Measurements from ENCODE around the gene PDE1A. TPM values are rescaled to one million over a fixed set of nuclear protein-coding genes. Genes with fewer than 3 reads are reported as not detected.

The PDE1A gene
- total RNA-seq, 1 experiment from 2014 or later: not detected

- H3K79me2 ChIP-seq (ENCODE audit: low read length): no peaks in the 10 kb centered on the region
- H2AFZ ChIP-seq (ENCODE audit: low read length): no peak overlapping the region
- CTCF ChIA-PET: no interaction called here
- H4K20me1 ChIP-seq (ENCODE audit: low read length): no peaks in the 10 kb centered on the region
- TF ChIP-seq EZH2phosphoT487 (IDR thresholded peaks at IDR 0.05; ENCODE audit: borderline replicate concordance, low read length) (no peak), EZH2 (IDR thresholded peaks at IDR 0.05; ENCODE audit: low read length, unreplicated experiment) (no peak)
- H3F3A ChIP-seq (ENCODE audit: low read length, unreplicated experiment): no peaks in the 10 kb centered on the region
- no peak overlapping the region for H3K4me2 ChIP-seq (ENCODE audit: low read length)
- H3K9ac ChIP-seq (ENCODE audit: low read length): no peak overlapping the region
- H3K9me3 ChIP-seq (ENCODE audit: low read length): no peaks in the 10 kb centered on the region
- H3K4me3 ChIP-seq (ENCODE audit: low read length): no peak overlapping the region
- intact Hi-C loops (cut with micrococcal nuclease): no loop called here
- no peaks in the 10 kb centered on the region for H3K4me1 ChIP-seq (ENCODE audit: insufficient read depth, low read length)
- H3K27me3 ChIP-seq (ENCODE audit: low read length): no peaks in the 10 kb centered on the region
- no peaks in the 10 kb centered on the region for H3K36me3 ChIP-seq (ENCODE audit: low read depth, low read length)
- H3K27ac ChIP-seq (ENCODE audit: low read length): no peak overlapping the region
- no peaks in the 10 kb centered on the region for H3K9me2 ChIP-seq (replicated peaks; ENCODE audit: low read length)
- BruUV-seq (replicated peaks): no TSS peak
- ATAC-seq (no peak), DNase-seq (no peak)
- POLR2A ChIA-PET (ENCODE audit: unreplicated experiment): no interaction called here
These were observed 256.5 kb downstream of the PDE1A start for GRCh38 chr2:182170341-182170740.

- POLR2A ChIA-PET (ENCODE audit: unreplicated experiment): no interaction called here
- BruUV-seq (replicated peaks): no TSS peak
- CTCF ChIA-PET: no interaction called here
These were observed 259.0 kb downstream of the PDE1A start for GRCh38 chr2:182167882-182168281.

GRCh38 chr2:182166841-182167240, 260.0 kb downstream of the PDE1A start:
- no TSS peak for BruUV-seq (replicated peaks)
- H3K4me3 ChIP-seq (ENCODE audit: low read length): no peak overlapping the region
- H3K9me2 ChIP-seq (replicated peaks; ENCODE audit: low read length): no peaks in the 10 kb centered on the region
- ChIA-PET CTCF (no interaction called here), POLR2A (ENCODE audit: unreplicated experiment) (no interaction called here)
- no peaks in the 10 kb centered on the region for H3F3A ChIP-seq (ENCODE audit: low read length, unreplicated experiment)
- no peak overlapping the region for H2AFZ ChIP-seq (ENCODE audit: low read length)
- ATAC-seq (no peak), DNase-seq (no peak)
- no peaks in the 10 kb centered on the region for H3K27me3 ChIP-seq (ENCODE audit: low read length)
- H3K36me3 ChIP-seq (ENCODE audit: low read depth, low read length): no peaks in the 10 kb centered on the region
- H3K79me2 ChIP-seq (ENCODE audit: low read length): no peaks in the 10 kb centered on the region
- no peaks in the 10 kb centered on the region for H3K9me3 ChIP-seq (ENCODE audit: low read length)
- no peaks in the 10 kb centered on the region for H4K20me1 ChIP-seq (ENCODE audit: low read length)
- H3K4me1 ChIP-seq (ENCODE audit: insufficient read depth, low read length): no peaks in the 10 kb centered on the region
- TF ChIP-seq CTCF (conservative IDR thresholded peaks at IDR 0.05; ENCODE audit: low read depth, low read length) (no peak), EZH2 (IDR thresholded peaks at IDR 0.05; ENCODE audit: low read length, unreplicated experiment) (no peak), EZH2phosphoT487 (IDR thresholded peaks at IDR 0.05; ENCODE audit: borderline replicate concordance, low read length) (no peak)
- intact Hi-C loops (cut with micrococcal nuclease): no loop called here
- no peak overlapping the region for H3K27ac ChIP-seq (ENCODE audit: low read length)
- H3K9ac ChIP-seq (ENCODE audit: low read length): no peak overlapping the region
- H3K4me2 ChIP-seq (ENCODE audit: low read length): no peak overlapping the region

More at GRCh38 chr2:182167882-182168281, 259.0 kb downstream of the PDE1A start:
- Histone ChIP-seq H3K4me2 (ENCODE audit: low read length) (no peak overlapping the region), H4K20me1 (ENCODE audit: low read length) (no peaks in the 10 kb centered on the region), H3K27me3 (ENCODE audit: low read length) (no peaks in the 10 kb centered on the region), H3K9ac (ENCODE audit: low read length) (no peak overlapping the region), H3K9me3 (ENCODE audit: low read length) (no peaks in the 10 kb centered on the region), H3K36me3 (ENCODE audit: low read depth, low read length) (no peaks in the 10 kb centered on the region), H2AFZ (ENCODE audit: low read length) (no peak overlapping the region), H3K79me2 (ENCODE audit: low read length) (no peaks in the 10 kb centered on the region), H3F3A (ENCODE audit: low read length, unreplicated experiment) (no peaks in the 10 kb centered on the region), H3K4me1 (ENCODE audit: insufficient read depth, low read length) (no peaks in the 10 kb centered on the region), H3K9me2 (replicated peaks; ENCODE audit: low read length) (no peaks in the 10 kb centered on the region), H3K27ac (ENCODE audit: low read length) (no peak overlapping the region), H3K4me3 (ENCODE audit: low read length) (no peak overlapping the region)
- TF ChIP-seq EZH2 (IDR thresholded peaks at IDR 0.05; ENCODE audit: low read length, unreplicated experiment): no peak
- no peak for TF ChIP-seq CTCF (conservative IDR thresholded peaks at IDR 0.05; ENCODE audit: low read depth, low read length)
- TF ChIP-seq EZH2phosphoT487 (IDR thresholded peaks at IDR 0.05; ENCODE audit: borderline replicate concordance, low read length): no peak
- DNase-seq (no peak), ATAC-seq (no peak)
- intact Hi-C loops (cut with micrococcal nuclease): no loop called here

Measured in PC-3 (cell line).